Loucy (cell line): Measurements from ENCODE around the gene ZBED4.

Source experiments
- CTCF ChIP-seq: fragments of 200-600 bp; sonication (generic); conservative IDR thresholded peaks from 2 replicates; pipeline ENCODE4 v1.5.1; 2014; ENCODE audit warnings: mild to moderate bottlenecking, antibody characterized with exemption, low read length
- EZH2phosphoT487 ChIP-seq: fragments of 200-600 bp; IDR thresholded peaks from 2 replicates; pipeline ENCODE4 v1.6.1; 2018; ENCODE audit warnings: antibody characterized with exemption, mild to moderate bottlenecking, moderate library complexity, borderline replicate concordance

GRCh38 chr22:49921508-49922278 lies 68.0 kb downstream of the ZBED4 start:
- no peak for TF ChIP-seq CTCF
- TF ChIP-seq EZH2phosphoT487, result no peak
